Liver (tissue), 9 donors: Measurements from ENCODE around the gene LRRTM4. TPM values are rescaled to one million over a fixed set of nuclear protein-coding genes. Genes with fewer than 3 reads are reported as not detected.

Source experiments
- DNase-seq: peaks from one replicate; pipeline ENCODE4 v3.0.0-alpha.2; 2017; ENCODE audit warnings: low spot score
- H3K27ac ChIP-seq, 2 donors: one replicate each; pipeline ENCODE4 v1.7.0; 2013; ENCODE audit warnings: inconsistent platforms in 2 of 2, low read length in 2 of 2, control low read depth in 1 of 2, low read depth in 1 of 2, mild to moderate bottlenecking in 1 of 2
- H3K27me3 ChIP-seq, 4 donors: one replicate each; pipeline versions ENCODE4 v1.6.1 to v1.7.0; 2013; ENCODE audit warnings: low read length in 3 of 4, inconsistent platforms in 1 of 4, mild to moderate bottlenecking in 1 of 4, moderate library complexity in 1 of 4; ENCODE audit not compliant: control insufficient read depth in 4 of 4, insufficient read depth in 4 of 4
- H3K36me3 ChIP-seq, 4 donors: one replicate each; pipeline versions ENCODE4 v1.6.1 to v1.7.0; 2013; ENCODE audit warnings: low read length in 3 of 4, mild to moderate bottlenecking in 3 of 4, low read depth in 1 of 4, moderate library complexity in 1 of 4; ENCODE audit not compliant: control insufficient read depth in 4 of 4, insufficient read depth in 3 of 4
- H3K4me1 ChIP-seq, 4 donors: one replicate each; pipeline versions ENCODE4 v1.6.1 to v1.7.0; 2013; ENCODE audit warnings: low read length in 3 of 4, mild to moderate bottlenecking in 3 of 4, moderate library complexity in 1 of 4; ENCODE audit not compliant: control insufficient read depth in 4 of 4, insufficient read depth in 4 of 4
- H3K4me3 ChIP-seq, 3 donors: one replicate each; pipeline versions ENCODE4 v1.6.1 to v1.7.0; 2013; ENCODE audit warnings: low read length in 3 of 3, control low read depth in 1 of 3, low read depth in 1 of 3, mild to moderate bottlenecking in 1 of 3
- H3K9ac ChIP-seq, 2 donors: one replicate each; pipeline ENCODE4 v1.7.0; 2013; ENCODE audit warnings: low read length in 2 of 2, mild to moderate bottlenecking in 2 of 2, moderate library complexity in 2 of 2, control low read depth in 1 of 2, low read depth in 1 of 2
- H3K9me3 ChIP-seq, 4 donors: one replicate each; pipeline versions ENCODE4 v1.6.1 to v1.7.0; 2013; ENCODE audit warnings: low read length in 3 of 4; ENCODE audit not compliant: control insufficient read depth in 4 of 4
- CTCF ChIP-seq: fragments of 150-350 bp; IDR thresholded peaks from 2 replicates; pipeline ENCODE4 v1.5.1; 2017; ENCODE audit warnings: improper control_type of control experiment, low read depth, low read length; ENCODE audit not compliant: missing input control
- EGR1 ChIP-seq, 2 donors: IDR thresholded peaks; 2 replicates each; pipeline ENCODE4 v1.6.1; 2016 to 2018; ENCODE audit warnings: antibody characterized with exemption in 2 of 2, low read depth in 2 of 2
- FOXA1 ChIP-seq: IDR thresholded peaks from 2 replicates; pipeline ENCODE4 v1.6.1; 2016; ENCODE audit warnings: antibody characterized with exemption
- FOXA2 ChIP-seq: IDR thresholded peaks from 2 replicates; pipeline ENCODE4 v1.6.1; 2016; ENCODE audit warnings: antibody characterized with exemption
- GABPA ChIP-seq, 2 donors: IDR thresholded peaks in 1 of 2; conservative IDR thresholded peaks in 1 of 2; 2 replicates each; pipeline ENCODE4 v1.6.1; 2016; ENCODE audit warnings: antibody characterized with exemption in 2 of 2, mild to moderate bottlenecking in 1 of 2, moderate library complexity in 1 of 2
- HNF4A ChIP-seq, 2 donors: conservative IDR thresholded peaks; 2 replicates each; pipeline ENCODE4 v1.6.1; 2016; ENCODE audit warnings: antibody characterized with exemption in 2 of 2, mild to moderate bottlenecking in 2 of 2
- JUND ChIP-seq, 2 donors: IDR thresholded peaks; 2 replicates each; pipeline ENCODE4 v1.6.1; 2016; ENCODE audit warnings: antibody characterized with exemption in 2 of 2
- NR2F2 ChIP-seq: IDR thresholded peaks from 2 replicates; pipeline ENCODE4 v1.6.1; 2016; ENCODE audit warnings: antibody characterized with exemption
- RAD21 ChIP-seq, 2 donors: IDR thresholded peaks; 2 replicates each; pipeline ENCODE4 v1.6.1; 2016; ENCODE audit warnings: antibody characterized with exemption in 2 of 2, mild to moderate bottlenecking in 2 of 2
- RXRA ChIP-seq, 2 donors: IDR thresholded peaks; 2 replicates each; pipeline ENCODE4 v1.6.1; 2017 to 2018; ENCODE audit warnings: antibody characterized with exemption in 2 of 2, mild to moderate bottlenecking in 1 of 2
- SP1 ChIP-seq: IDR thresholded peaks from 2 replicates; pipeline ENCODE4 v1.6.1; 2018; ENCODE audit warnings: antibody characterized with exemption, mild to moderate bottlenecking
- TAF1 ChIP-seq: conservative IDR thresholded peaks from 2 replicates; pipeline ENCODE4 v1.6.1; 2016; ENCODE audit warnings: antibody characterized with exemption, mild to moderate bottlenecking
- YY1 ChIP-seq: IDR thresholded peaks from 2 replicates; pipeline ENCODE4 v1.6.1; 2016; ENCODE audit warnings: antibody characterized with exemption, mild to moderate bottlenecking
- WGBS: extraction: QIAGEN DNeasy Blood & Tissue Kit; methylation state at CpG from one replicate; pipeline ENCODE4 v1.1.7; 2013; 5-methylcytosine and 5-hydroxymethylcytosine counted together
- polyA plus RNA-seq, 2 donors: library from polyadenylated mRNA; stranded (reverse) in 1 of 2; unstranded in 1 of 2; fragments of 200-250 nt in 1 of 2; fragments of >200 nt in 1 of 2; fragmentation: Nextera tagmentation in 1 of 2; extraction: Ambion mirVana in 1 of 2; gene quantifications; one replicate each; pipeline versions ENCODE4 v1.2.1 to v1.2.3, GENCODE V29; 2013 to 2015
- total RNA-seq, 2 donors: library from RNA; depleted of rRNA; stranded (reverse); fragments of >200 nt; gene quantifications; one replicate each; pipeline ENCODE4 v1.2.3, GENCODE V29; 2014
- TF ChIP-seq, protein P1 (sequence below): IDR thresholded peaks from 2 replicates; pipeline ENCODE4 v1.6.1; 2016; ENCODE audit warnings: antibody characterized with exemption, mild to moderate bottlenecking
- TF ChIP-seq, protein P2 (sequence below): IDR thresholded peaks from 2 replicates; pipeline ENCODE4 v1.6.1; 2016; ENCODE audit warnings: antibody characterized with exemption
- donor health status: healthy.
- donor health status: healthy.
- donor health status: healthy.
- donor health status: healthy.
- donor health status: healthy.

Gene LRRTM4
- total and polyA plus RNA-seq, 4 donors: 0.06 to 0.09 (median 0.08) TPM; not detected in 1

- no peak overlapping the region for H3K27ac ChIP-seq
- H3K27me3 ChIP-seq: no peaks in the 10 kb centered on the region
- no peaks in the 10 kb centered on the region for H3K4me1 ChIP-seq
- DNase-seq: no peak
- H3K9me3 ChIP-seq: no peaks in the 10 kb centered on the region
- WGBS: 65% methylated on average over 4 of the region's 4 CpGs
- H3K9ac ChIP-seq: no peak overlapping the region
- H3K4me3 ChIP-seq: no peak overlapping the region
- TF ChIP-seq CTCF: no peak
- TF ChIP-seq RXRA (IDR thresholded peaks at IDR 0.05): no peak
- TF ChIP-seq NR2F2: no peak
- no peak for TF ChIP-seq YY1
- no peak for TF ChIP-seq SP1
- no peak for TF ChIP-seq HNF4A (conservative IDR thresholded peaks at IDR 0.05)
- TF ChIP-seq FOXA2: no peak
- no peak for TF ChIP-seq GABPA (IDR thresholded peaks at IDR 0.05 in 1 of 2, conservative IDR thresholded peaks at IDR 0.05 in 1 of 2)
- TF ChIP-seq RAD21 (IDR thresholded peaks at IDR 0.05): no peak
- no peaks in the 10 kb centered on the region for H3K36me3 ChIP-seq
Observed at GRCh38 chr2:76731157-76731556, 791.0 kb downstream of the LRRTM4 start.

DNA sequence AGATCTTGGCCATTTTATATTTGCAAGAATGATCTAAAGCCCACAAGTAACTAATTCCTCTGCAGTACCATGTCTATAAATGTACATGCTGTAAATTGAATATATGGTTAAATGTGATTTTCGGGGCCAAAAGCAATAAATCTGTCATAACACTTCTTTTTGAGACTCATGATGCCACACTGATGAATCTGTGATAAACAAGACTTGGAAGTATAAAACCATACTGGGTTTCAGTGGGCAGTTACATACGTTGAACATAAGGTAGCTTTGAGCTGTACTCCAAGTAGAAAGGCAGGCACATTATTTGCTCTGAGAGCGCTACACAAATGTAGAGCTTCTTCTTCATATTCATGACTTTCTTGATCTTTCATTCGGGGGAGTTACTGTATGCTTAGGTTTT lies 792.2 kb downstream of the LRRTM4 start:
- TF ChIP-seq TAF1: no peak
- TF ChIP-seq FOXA1: no peak
- no peak for TF ChIP-seq RXRA (IDR thresholded peaks at IDR 0.05)
- no peak for TF ChIP-seq HNF4A (conservative IDR thresholded peaks at IDR 0.05)
- no peak for TF ChIP-seq JUND (IDR thresholded peaks at IDR 0.05)
- TF ChIP-seq GABPA (IDR thresholded peaks at IDR 0.05 in 1 of 2, conservative IDR thresholded peaks at IDR 0.05 in 1 of 2): no peak
- TF ChIP-seq, protein P1, sequence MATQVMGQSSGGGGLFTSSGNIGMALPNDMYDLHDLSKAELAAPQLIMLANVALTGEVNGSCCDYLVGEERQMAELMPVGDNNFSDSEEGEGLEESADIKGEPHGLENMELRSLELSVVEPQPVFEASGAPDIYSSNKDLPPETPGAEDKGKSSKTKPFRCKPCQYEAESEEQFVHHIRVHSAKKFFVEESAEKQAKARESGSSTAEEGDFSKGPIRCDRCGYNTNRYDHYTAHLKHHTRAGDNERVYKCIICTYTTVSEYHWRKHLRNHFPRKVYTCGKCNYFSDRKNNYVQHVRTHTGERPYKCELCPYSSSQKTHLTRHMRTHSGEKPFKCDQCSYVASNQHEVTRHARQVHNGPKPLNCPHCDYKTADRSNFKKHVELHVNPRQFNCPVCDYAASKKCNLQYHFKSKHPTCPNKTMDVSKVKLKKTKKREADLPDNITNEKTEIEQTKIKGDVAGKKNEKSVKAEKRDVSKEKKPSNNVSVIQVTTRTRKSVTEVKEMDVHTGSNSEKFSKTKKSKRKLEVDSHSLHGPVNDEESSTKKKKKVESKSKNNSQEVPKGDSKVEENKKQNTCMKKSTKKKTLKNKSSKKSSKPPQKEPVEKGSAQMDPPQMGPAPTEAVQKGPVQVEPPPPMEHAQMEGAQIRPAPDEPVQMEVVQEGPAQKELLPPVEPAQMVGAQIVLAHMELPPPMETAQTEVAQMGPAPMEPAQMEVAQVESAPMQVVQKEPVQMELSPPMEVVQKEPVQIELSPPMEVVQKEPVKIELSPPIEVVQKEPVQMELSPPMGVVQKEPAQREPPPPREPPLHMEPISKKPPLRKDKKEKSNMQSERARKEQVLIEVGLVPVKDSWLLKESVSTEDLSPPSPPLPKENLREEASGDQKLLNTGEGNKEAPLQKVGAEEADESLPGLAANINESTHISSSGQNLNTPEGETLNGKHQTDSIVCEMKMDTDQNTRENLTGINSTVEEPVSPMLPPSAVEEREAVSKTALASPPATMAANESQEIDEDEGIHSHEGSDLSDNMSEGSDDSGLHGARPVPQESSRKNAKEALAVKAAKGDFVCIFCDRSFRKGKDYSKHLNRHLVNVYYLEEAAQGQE: no peak
- TF ChIP-seq, protein P2, sequence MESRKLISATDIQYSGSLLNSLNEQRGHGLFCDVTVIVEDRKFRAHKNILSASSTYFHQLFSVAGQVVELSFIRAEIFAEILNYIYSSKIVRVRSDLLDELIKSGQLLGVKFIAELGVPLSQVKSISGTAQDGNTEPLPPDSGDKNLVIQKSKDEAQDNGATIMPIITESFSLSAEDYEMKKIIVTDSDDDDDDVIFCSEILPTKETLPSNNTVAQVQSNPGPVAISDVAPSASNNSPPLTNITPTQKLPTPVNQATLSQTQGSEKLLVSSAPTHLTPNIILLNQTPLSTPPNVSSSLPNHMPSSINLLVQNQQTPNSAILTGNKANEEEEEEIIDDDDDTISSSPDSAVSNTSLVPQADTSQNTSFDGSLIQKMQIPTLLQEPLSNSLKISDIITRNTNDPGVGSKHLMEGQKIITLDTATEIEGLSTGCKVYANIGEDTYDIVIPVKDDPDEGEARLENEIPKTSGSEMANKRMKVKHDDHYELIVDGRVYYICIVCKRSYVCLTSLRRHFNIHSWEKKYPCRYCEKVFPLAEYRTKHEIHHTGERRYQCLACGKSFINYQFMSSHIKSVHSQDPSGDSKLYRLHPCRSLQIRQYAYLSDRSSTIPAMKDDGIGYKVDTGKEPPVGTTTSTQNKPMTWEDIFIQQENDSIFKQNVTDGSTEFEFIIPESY: no peak
- no peak for TF ChIP-seq YY1
- TF ChIP-seq NR2F2: no peak
- no peak for TF ChIP-seq EGR1 (IDR thresholded peaks at IDR 0.05; ENCODE audit: low read depth in 2 of 2)
- TF ChIP-seq SP1: no peak
- WGBS: 76% methylated on average over 4 of the region's 4 CpGs
- H3K27ac ChIP-seq: no peak overlapping the region
- no peaks in the 10 kb centered on the region for H3K9me3 ChIP-seq
- H3K36me3 ChIP-seq: no peaks in the 10 kb centered on the region
- no peaks in the 10 kb centered on the region for H3K27me3 ChIP-seq
- H3K4me3 ChIP-seq: no peak overlapping the region
- no peak overlapping the region for H3K9ac ChIP-seq
- no peak for DNase-seq
- H3K4me1 ChIP-seq: no peaks in the 10 kb centered on the region
